Activated B cell treated with CpG ODN at 0.5 μM for 24 hours (primary cell): ENCODE data around the gene BCL2L13. TPM values are rescaled to one million over a fixed set of nuclear protein-coding genes. Genes with fewer than 3 reads are reported as not detected.
"Not testable (repeated sequence)": the region's sequence is repeated elsewhere in the genome, so short reads cannot be mapped to it uniquely, and the experiment has no call there.

Source experiments
- ATAC-seq: fragments of 200-7000 bp; cut with Tn5 transposase; one replicate; pipeline ENCODE4 v1.10.0; 2021; ENCODE audit warnings: low read depth, mild to moderate bottlenecking, moderate library complexity
- CTCF ChIA-PET: fragments of 350-600 bp; sonication (Branson Sonifier 250); formaldehyde crosslinking; loops from one replicate; lab custom pipeline; 2021; ENCODE audit warnings: antibody characterized with exemption; lab: Charles Lee
- POLR2A ChIA-PET: fragments of 350-600 bp; sonication (Branson Sonifier 250); formaldehyde crosslinking; loops from one replicate; lab custom pipeline; 2021; ENCODE audit warnings: antibody characterized with exemption; lab: Charles Lee
- DNase-seq: peaks from one replicate; pipeline ENCODE4 v3.0.0; 2022
- H3K27ac Mint-ChIP-seq: one replicate; pipeline ENCODE4 v1.8.0; 2020; ENCODE audit warnings: mixed read lengths
- H3K27me3 Mint-ChIP-seq: one replicate; pipeline ENCODE4 v1.8.0; 2021; ENCODE audit warnings: mixed read lengths
- H3K36me3 Mint-ChIP-seq: one replicate; pipeline ENCODE4 v1.8.0; 2021; ENCODE audit warnings: low read depth, mixed read lengths
- H3K4me1 Mint-ChIP-seq: one replicate; pipeline ENCODE4 v1.8.0; 2021; ENCODE audit warnings: mixed read lengths
- H3K4me3 Mint-ChIP-seq: one replicate; pipeline ENCODE4 v1.8.0; 2020; ENCODE audit warnings: mild to moderate bottlenecking, mixed read lengths
- H3K9me3 Mint-ChIP-seq: one replicate; pipeline ENCODE4 v1.8.0; 2020; ENCODE audit warnings: mixed read lengths
- intact Hi-C: fragments of 100-400 bp; cut with micrococcal nuclease; formaldehyde crosslinking; loops from one replicate; pipeline ENCODE4 v1.15.1; 2024
- total RNA-seq: library from RNA; stranded (reverse); gene quantifications from 2 replicates; pipeline ENCODE4 v1.2.3, GENCODE V29; 2022
- TF ChIP-seq, protein P1 (sequence below): fragments of 200-600 bp; IDR thresholded peaks from one replicate; pipeline ENCODE4 v1.8.0; 2022; ENCODE audit warnings: antibody characterized with exemption, mild to moderate bottlenecking

Gene BCL2L13
- total RNA-seq, 1 donor from 2014 or later = 38.7 TPM

DNA sequence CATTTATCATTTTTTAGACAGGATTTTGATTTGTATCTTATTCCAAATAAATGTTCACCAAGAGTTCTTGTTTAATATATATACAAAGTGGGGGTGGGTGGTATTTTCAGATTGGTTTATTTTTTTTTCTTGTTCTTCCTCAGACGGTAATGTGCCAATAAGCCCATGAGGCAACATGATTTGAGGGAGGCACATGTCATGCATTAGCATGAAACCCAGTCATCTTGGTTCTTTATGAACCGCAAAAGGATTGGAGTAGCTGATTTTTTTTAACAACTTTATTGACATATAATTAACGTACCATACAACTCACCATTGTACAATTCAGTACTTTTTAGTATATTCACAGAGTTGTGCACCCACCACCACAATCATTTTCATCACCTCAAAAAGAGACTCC is 2.7 kb downstream of the BCL2L13 start:
- no peak for DNase-seq
- Mint-ChIP-seq H3K9me3 (no peaks in the 10 kb centered on the region), H3K4me3 (no peak overlapping the region), H3K27me3 (no peaks in the 10 kb centered on the region), H3K4me1 (peaks cover 28% of the 10 kb centered on the region), H3K36me3 (peaks cover 25% of the 10 kb centered on the region), H3K27ac (no peak overlapping the region)
- no peak for ATAC-seq
- intact Hi-C loops = no loop called here
- TF ChIP-seq, protein P1, sequence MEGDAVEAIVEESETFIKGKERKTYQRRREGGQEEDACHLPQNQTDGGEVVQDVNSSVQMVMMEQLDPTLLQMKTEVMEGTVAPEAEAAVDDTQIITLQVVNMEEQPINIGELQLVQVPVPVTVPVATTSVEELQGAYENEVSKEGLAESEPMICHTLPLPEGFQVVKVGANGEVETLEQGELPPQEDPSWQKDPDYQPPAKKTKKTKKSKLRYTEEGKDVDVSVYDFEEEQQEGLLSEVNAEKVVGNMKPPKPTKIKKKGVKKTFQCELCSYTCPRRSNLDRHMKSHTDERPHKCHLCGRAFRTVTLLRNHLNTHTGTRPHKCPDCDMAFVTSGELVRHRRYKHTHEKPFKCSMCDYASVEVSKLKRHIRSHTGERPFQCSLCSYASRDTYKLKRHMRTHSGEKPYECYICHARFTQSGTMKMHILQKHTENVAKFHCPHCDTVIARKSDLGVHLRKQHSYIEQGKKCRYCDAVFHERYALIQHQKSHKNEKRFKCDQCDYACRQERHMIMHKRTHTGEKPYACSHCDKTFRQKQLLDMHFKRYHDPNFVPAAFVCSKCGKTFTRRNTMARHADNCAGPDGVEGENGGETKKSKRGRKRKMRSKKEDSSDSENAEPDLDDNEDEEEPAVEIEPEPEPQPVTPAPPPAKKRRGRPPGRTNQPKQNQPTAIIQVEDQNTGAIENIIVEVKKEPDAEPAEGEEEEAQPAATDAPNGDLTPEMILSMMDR = no peak
- ChIA-PET CTCF (no interaction called here), POLR2A (interaction anchor here (0.6 kb wide), 1 partner anchor 130 kb away, joined by 3 read pairs; no protein-coding TSS in a partner anchor)

- H3K36me3 Mint-ChIP-seq = peaks cover 26% of the 10 kb centered on the region
- peaks cover 28% of the 10 kb centered on the region for H3K4me1 Mint-ChIP-seq
- H3K27ac Mint-ChIP-seq, intact Hi-C loops, H3K27me3 Mint-ChIP-seq, DNase-seq, CTCF ChIA-PET, ATAC-seq, H3K9me3 Mint-ChIP-seq, H3K4me3 Mint-ChIP-seq: not testable (repeated sequence)
- POLR2A ChIA-PET = interaction anchor here (0.6 kb wide), 1 partner anchor 10 kb away, joined by 5 read pairs; no protein-coding TSS in a partner anchor
These were observed 3.8 kb downstream of the BCL2L13 start for GRCh38 chr22:17642357-17642756.

DNA sequence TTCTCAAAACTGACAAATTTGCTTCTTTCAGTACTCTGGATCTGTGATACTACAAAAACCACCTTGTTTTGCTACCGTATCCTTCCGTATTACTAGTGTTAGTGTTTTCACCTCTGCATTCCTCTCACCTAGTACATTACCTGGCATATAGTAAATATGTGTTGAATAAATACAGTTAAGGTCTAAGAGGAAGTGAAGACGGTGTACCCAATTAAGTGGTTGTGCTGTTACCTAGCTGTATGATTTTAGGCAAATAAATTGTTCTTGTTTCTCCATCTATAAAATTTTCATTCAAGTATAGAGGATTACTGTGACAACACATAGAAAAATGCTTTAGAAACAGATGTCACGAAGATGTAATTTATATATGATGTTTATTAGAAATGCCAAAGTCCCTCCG is 8.9 kb downstream of the BCL2L13 start:
- intact Hi-C loops = no loop called here
- CTCF ChIA-PET = interaction anchor here (0.5 kb wide), 1 partner anchor 91 kb away, joined by 4 read pairs; no protein-coding TSS in a partner anchor
- POLR2A ChIA-PET = interaction anchor here (0.6 kb wide), 1 partner anchor 503 kb away, joined by 3 read pairs; the partner anchor contains the start of gene USP18
- Mint-ChIP-seq H3K27ac (no peak overlapping the region), H3K36me3 (peaks cover 11% of the 10 kb centered on the region), H3K9me3 (no peaks in the 10 kb centered on the region), H3K4me3 (no peak overlapping the region), H3K27me3 (no peaks in the 10 kb centered on the region), H3K4me1 (no peaks in the 10 kb centered on the region)
- no peak for ATAC-seq
- TF ChIP-seq, protein P1 = no peak
- DNase-seq = no peak

GRCh38 chr22:17647991-17648390 is 9.4 kb downstream of the BCL2L13 start:
- ChIA-PET POLR2A (no interaction called here), CTCF (interaction anchor here (0.5 kb wide), 1 partner anchor 92 kb away, joined by 4 read pairs; no protein-coding TSS in a partner anchor)
- DNase-seq (no peak), ATAC-seq (no peak)
- TF ChIP-seq, protein P1 = no peak
- Mint-ChIP-seq H3K27ac (no peak overlapping the region), H3K9me3 (no peaks in the 10 kb centered on the region), H3K36me3 (peaks cover 8% of the 10 kb centered on the region), H3K4me3 (no peak overlapping the region), H3K4me1 (no peaks in the 10 kb centered on the region), H3K27me3 (no peaks in the 10 kb centered on the region)
- intact Hi-C loops = no loop called here

DNA sequence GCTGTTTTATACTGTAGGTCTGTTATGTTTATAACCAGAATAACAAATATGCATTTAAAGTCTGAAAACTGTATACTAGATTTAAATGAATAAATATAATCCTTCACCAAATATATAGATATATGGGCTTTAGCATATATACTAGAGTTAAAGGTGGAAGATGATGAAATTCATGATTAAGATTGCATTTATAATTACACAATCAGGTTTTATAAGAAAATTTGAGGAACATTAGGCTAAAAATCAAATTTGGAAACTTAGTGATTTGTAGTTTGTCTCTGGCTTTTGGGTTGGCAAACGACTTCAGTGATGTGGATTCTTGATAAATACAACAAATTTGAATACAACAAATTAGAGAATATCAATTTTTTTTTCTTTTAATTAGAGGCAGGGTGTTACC is 10.0 kb downstream of the BCL2L13 start:
- TF ChIP-seq, protein P1 = no peak
- Mint-ChIP-seq H3K9me3 (no peaks in the 10 kb centered on the region), H3K4me3 (no peak overlapping the region), H3K27ac (no peak overlapping the region), H3K27me3 (no peaks in the 10 kb centered on the region), H3K36me3 (peaks cover 11% of the 10 kb centered on the region), H3K4me1 (no peaks in the 10 kb centered on the region)
- intact Hi-C loops = no loop called here
- DNase-seq = no peak
- ATAC-seq = no peak
- ChIA-PET POLR2A (no interaction called here), CTCF (no interaction called here)
